BE2C (cell line): ENCODE measurements around the gene AKR1B15.
A peak's percentile ranks its signal among the peaks of the same experiment; 100 is the strongest.

Experiments
- DNase-seq: peaks from one replicate; pipeline ENCODE4 v3.0.0-alpha.2; 2020
- H3K27me3 ChIP-seq: fragments of 250-450 bp; sonication (Bioruptor Pico); 2 replicates; pipeline ENCODE4 v1.5.1; 2020; ENCODE audit warnings: mild to moderate bottlenecking
- H3K36me3 ChIP-seq: fragments of 250-450 bp; sonication (Bioruptor Pico); 2 replicates; pipeline ENCODE4 v1.5.1; 2020; ENCODE audit warnings: mild to moderate bottlenecking
- H3K4me1 ChIP-seq: fragments of 250-450 bp; sonication (Bioruptor Pico); 2 replicates; pipeline ENCODE4 v1.5.1; 2020
- H3K4me3 ChIP-seq: 2 replicates; pipeline ENCODE4 v1.5.1; 2011; ENCODE audit warnings: low read depth, low read length
- H3K9me3 ChIP-seq: fragments of 250-450 bp; sonication (Bioruptor Pico); 2 replicates; pipeline ENCODE4 v1.5.1; 2020
- CTCF ChIP-seq: IDR thresholded peaks from 2 replicates; pipeline ENCODE4 v1.5.1; 2012; ENCODE audit warnings: mild to moderate bottlenecking, low read depth, low read length

AKR1B15 gene

DNA sequence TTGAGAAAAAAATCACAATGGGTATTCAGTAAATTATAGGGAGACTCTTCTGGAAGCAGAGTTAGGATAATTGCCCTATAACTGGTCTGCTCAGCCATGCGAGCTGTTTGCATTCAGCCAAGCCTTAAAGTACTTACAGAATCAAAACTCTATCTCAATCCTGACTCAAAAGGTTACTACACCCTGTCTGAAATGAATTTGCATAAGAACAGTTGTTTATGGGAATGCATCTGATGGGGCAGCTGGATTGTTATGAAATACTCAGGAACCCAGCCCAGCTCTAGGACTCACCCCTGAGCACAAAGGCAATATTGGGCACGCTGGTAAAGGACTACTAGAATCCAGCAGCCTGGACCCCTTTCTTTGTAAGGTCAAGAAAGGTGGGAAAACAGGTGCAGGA is 38.8 kb downstream of the AKR1B15 start:
- TF ChIP-seq CTCF = no peak
- Histone ChIP-seq H3K36me3 (no peaks in the 10 kb centered on the region), H3K4me3 (no peak overlapping the region), H3K9me3 (no peaks in the 10 kb centered on the region), H3K4me1 (no peaks in the 10 kb centered on the region), H3K27me3 (peaks cover 16% of the 10 kb centered on the region)
- DNase-seq = no peak

DNA sequence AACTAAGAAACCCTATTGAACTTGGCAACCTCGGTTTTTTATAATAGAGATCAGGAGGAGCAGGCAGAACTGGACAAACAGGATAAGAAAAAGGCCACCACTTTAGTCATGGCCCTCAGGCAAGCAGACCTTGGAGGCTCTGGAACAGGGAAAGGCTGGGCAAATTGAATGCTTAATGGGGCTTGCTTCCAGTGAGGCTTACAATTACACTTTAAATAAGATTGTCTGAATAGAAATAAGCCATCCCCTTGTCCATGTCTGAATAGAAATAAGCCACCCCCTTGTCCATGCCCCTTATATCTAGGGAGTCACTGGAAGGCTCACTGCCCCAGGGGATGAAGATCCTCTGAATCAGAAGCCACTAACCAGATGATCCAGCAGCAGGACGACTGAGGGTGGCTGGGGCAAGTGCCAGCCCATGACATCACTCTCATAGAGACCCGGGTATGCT is 40.6 kb downstream of the AKR1B15 start:
- no peaks in the 10 kb centered on the region for H3K36me3 ChIP-seq
- no peak for DNase-seq
- H3K27me3 ChIP-seq = peaks cover 12% of the 10 kb centered on the region
- peaks cover 4% of the 10 kb centered on the region; the same call in 1 of the 2 replicates for H3K4me1 ChIP-seq
- H3K9me3 ChIP-seq = no peaks in the 10 kb centered on the region
- TF ChIP-seq CTCF = no peak
- H3K4me3 ChIP-seq = no peak overlapping the region

- Histone ChIP-seq H3K36me3 (no peaks in the 10 kb centered on the region), H3K4me3 (no peak overlapping the region), H3K27me3 (no peaks in the 10 kb centered on the region), H3K4me1 (peaks cover 4% of the 10 kb centered on the region; the same call in 1 of the 2 replicates), H3K9me3 (no peaks in the 10 kb centered on the region)
- TF ChIP-seq CTCF = no peak
- DNase-seq = peak; percentile 15
Measured at GRCh38 chr7:134593530-134594392, 44.9 kb downstream of the AKR1B15 start.

GRCh38 chr7:134594877-134595276 is 46.0 kb downstream of the AKR1B15 start:
- Histone ChIP-seq H3K36me3 (no peaks in the 10 kb centered on the region), H3K4me3 (no peak overlapping the region), H3K27me3 (no peaks in the 10 kb centered on the region), H3K4me1 (peaks cover 8% of the 10 kb centered on the region; the same call in 1 of the 2 replicates), H3K9me3 (no peaks in the 10 kb centered on the region)
- no peak for DNase-seq
- TF ChIP-seq CTCF = no peak

DNA sequence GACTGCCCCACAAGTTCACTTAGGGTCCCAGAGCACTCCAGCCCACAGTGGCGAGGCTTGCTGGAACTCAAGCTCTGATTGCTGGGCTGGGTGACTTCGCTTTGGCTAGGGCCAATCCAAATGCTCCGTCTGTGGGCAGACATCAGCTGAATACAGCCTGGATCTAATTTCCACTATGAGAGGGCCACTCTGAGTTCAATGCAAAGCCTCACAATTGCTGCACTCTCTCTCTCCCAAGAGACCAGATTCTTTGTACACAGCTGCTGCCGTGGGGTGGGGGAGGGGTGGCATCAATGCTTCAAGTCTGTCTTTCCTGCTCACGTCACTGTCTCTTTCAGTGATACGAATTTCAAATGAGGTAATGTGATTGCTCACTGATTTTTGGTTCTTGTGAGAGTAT is 50.5 kb downstream of the AKR1B15 start:
- DNase-seq = peak; percentile 53
- no peaks in the 10 kb centered on the region for H3K36me3 ChIP-seq

More for the DNA sequence above, 50.5 kb downstream of the AKR1B15 start:
- H3K4me1 ChIP-seq = 0 out of 2 replicates have a peak, but pooled peaks cover 4% of the 10 kb centered on the region
- no peak overlapping the region for H3K4me3 ChIP-seq
- H3K27me3 ChIP-seq = peaks cover 14% of the 10 kb centered on the region
- no peaks in the 10 kb centered on the region for H3K9me3 ChIP-seq
- no peak for TF ChIP-seq CTCF
